NCI-H146 (cell line): ENCODE data around the gene FYB1.

Experiments
- DNase-seq: peaks from one replicate; lab custom pipeline; 2025; lab: John Stamatoyannopoulos, UW

FYB1 gene

DNA sequence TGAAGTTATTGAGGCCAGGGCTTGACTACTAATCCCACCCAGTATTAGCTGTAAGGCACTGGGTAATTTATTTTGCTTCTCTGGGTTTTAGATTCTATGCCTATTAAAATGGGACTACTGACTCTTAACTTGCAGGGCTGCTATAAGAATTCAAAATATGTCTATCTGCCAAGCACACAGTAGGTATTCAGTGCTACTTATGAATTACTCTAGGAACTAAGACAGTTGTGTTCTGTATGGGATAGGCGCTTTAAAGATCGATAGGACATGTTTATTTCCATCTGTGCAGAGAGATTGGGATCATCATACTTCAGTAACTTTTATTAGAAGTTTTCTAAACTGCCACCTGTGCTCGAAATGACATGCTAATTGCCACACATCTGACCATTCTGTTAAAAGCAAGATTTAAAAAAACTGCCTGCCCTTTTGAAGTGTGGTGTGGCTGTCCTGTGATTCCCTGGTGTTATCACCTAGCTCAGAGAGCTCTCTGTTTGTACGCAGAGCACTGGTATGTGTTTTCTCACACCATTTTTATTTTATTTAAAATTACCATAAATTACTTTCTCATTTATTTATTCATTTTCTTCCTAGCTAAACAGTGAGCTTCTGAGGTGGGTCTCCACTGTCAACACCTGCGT is 58.7 kb downstream of the FYB1 start:
- no peak for DNase-seq

DNA sequence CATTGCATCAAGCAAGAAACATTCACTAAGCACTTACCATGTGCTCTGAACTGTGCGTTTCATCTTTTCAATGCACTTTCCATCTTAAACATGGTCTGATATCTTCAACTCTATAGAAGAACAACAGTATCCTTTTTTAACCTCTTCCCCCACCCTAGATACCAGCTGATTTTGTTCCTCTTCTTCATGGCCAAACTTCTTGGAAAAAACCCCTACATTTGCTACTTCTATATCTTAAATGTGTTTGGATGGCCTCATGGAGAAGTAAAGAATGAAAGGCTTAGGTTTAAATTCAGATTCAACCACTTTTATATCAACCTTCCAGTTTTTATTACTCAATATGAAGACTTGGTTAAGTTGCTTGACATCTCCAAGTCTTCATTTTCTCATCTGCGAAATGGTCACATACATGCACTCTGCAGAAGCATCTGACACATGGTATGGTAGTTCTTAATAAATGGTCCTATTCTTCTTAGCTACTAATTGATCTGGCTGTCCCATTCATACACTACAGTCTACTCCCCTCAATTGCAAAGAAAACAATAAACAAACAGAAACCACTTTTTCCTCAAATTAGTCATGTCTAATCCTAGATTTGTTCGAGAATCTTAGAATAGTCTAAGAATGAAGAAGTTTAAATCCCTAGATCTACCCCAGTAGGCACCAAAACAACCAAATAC is 59.4 kb downstream of the FYB1 start:
- no peak for DNase-seq

DNA sequence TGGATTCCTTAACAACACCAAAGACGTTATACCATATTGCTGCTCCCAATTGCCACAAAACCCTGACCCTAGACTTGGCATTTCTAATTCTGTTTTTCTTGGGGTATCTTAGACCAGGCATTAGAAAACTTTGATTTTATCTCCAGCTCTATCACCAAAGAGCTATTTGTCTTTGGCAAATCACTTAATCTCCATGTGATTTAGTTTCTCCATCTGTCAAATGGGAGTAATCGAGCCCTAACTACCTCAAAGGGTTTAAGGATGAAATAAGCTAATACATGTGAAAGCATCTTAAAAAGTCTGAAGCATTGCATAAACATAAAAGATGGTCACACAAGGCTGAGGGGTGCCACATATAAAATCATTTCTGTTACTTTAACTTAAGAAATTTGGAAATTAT is 60.6 kb downstream of the FYB1 start:
- no peak for DNase-seq

DNA sequence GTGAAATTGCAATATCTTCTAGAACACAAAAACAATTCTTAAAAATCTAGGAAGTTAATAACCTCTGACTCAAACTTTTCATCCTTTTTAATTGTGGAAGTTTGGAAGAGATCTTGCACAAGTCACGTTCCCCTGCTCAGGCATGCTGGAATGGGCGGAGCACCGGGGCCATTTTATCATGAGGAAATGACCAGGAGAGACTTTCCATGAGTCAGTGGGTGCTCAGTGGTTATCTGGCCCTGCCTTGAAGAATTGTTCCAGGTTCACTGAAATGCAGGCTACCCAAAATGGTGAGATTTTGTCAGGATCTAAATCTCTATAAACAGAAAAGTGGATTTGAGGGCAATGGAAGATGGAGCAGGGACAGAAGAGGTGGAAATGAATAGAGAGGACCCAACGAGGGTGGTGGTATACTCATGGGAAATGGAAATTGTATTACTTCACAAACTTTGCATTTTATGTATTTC is 61.2 kb downstream of the FYB1 start:
- no peak for DNase-seq

DNA sequence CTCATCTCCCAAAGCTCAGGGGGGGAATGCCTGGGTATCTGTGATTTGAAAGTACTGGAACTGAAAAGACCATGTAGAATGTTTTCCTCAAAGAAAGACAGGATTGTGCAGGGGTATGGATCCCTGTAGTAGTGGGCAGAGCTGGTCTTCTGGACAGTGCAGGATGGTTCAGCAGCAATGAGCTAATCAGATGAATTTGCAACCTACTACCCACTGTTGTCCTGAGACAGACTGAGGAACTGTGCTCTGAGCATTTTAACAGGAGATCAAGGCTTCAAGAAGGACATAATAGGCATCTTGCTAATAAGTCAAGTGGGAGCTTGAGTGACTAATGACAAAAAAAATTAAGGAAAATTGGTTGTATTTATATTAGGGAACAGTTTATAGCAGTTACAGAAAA is 61.7 kb downstream of the FYB1 start:
- DNase-seq: no peak

DNA sequence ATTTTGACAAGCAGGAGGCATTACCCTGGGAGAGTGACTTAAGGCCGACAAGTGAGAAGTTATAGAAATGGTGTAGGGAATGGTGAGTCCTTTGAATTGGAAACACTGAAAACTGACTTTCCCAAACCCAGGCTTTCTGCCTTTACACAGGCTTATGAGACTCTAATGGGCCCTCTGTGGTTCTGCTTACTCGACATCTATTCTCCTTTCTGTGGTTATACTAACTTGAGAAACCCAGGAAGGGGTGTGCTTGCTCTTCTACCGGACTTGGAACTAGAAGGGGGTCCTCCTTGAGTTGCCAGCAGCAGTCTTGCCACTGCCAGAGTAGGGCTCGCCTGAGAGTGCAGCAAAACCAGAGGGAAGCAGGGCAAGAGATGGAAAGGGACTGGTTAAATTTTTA is 63.3 kb downstream of the FYB1 start:
- no peak for DNase-seq

DNA sequence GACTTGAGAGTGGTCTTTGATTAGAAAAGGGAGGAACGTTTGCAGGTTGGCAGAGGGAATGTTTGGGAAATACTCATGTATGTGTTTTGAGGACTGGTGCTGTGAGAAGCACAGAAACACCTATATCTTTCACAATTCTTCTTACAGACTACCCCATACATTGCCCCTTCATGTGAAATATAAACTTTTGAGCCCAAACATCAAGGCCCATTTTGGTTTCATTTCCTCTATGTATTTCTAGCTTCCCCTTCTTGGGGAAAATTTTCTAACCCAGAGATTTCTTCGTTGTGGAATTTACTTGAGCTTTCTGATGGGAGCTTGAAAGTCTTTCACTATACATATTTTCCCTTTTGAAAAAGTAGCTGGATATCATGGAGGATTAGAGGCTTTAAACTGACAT is 67.6 kb downstream of the FYB1 start:
- DNase-seq: no peak

DNA sequence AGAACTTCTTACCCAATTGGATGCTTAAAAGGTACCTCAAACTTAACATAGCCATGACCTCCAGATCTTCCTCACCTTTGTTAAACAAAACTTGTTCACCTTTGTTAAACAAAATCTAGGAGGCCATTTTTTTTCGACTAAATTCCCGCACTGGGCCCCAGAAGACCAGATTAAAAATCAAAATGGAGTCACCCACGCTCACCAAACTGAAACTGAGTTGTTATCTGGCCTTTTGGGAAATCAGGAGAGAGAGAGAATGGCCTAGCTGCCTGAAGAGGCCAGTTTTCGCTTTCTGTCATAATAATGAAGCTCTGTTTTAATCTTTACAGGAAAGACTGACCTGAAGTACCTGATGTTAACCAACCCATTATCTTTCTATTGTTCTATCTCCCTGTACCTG is 69.4 kb downstream of the FYB1 start:
- no peak for DNase-seq

DNA sequence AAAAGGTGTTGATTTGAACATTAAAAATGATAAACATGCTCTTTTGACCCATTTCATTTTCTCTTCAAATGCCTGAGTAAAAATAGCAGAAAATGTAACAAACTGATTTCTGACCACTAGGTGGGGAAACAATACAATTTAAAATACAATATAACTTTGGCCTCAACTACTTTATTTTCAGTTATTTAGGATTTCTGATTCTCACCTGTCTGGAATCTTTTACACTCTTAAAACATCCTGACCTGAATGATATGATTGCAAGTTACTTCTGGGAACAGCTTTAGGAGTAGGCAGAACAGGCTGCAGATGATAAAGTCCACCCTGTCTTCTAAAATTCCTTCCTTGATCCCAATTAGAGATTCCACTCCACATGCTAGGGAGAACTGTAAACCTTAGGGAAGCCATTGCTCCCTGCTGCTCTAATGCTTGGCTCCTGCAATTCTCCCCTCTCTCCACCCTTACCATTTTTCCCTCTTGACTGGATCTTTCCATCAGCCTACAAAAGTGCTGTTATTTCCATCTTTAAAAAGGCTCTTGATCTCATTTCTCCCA is 70.3 kb downstream of the FYB1 start:
- DNase-seq: no peak

DNA sequence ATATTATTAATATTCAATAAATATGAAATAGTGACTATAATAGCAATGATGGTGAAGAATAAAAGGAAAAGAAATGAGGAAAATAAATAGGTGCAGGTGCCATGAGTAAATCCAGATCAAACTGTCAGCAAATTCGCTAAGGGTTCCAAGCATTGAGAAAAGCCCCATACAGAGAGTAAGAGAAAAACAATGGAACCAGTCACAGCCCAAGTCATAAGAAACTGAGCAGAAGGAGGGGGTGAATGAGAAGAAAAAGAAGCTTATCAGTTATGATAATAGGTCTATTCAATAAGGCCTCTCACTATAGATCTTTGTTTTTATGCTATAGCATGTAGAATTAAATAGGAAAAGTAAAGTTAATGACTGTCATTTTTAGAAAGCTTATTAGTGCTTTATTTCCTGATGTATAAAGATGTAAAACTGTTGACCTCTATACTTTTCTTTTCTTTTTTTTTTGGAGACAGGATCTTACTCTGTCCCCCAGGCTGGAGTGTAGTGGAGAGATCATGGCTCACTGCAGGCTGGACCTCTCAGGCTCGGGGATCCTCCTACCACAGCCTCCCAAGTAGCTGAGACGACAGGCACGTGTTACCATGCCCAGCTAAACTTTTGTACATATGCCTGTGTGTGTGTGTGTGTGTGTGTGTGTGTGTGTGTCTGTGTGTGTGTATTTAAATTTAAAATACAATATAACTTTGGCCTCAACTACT is 72.4 kb downstream of the FYB1 start:
- no peak for DNase-seq

DNA sequence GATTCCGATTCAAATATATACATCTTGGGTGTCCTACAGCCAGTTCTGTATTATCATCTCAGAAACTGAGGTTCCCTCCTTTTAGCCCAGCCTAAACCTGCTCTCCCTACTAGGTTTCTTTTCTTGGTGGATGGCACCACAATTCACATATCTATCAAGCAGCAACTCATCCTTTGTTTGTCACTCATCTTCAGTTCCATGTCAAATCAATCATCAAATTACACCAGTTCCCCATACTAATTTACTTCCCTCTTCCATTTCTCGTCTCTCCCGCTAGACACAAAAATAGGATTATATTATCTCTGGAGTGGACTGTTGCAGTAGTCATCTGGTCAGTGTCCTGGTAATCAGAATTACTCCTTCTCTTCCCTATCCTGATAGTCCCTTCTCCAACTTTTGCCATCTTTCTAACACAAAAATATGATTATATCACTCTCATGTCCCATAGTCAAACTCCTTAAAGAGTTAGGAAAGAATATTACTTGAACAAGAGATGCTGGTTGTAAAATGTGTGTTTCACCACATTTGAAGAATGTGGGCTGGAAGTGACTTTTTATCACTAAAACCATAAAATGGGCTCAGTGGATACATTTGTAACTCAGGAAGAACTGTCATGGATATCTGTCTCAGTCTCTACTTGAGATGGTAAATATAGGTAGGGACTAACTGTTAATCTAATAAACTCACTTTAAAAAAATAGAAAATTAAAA is 76.1 kb downstream of the FYB1 start:
- no peak for DNase-seq

DNA sequence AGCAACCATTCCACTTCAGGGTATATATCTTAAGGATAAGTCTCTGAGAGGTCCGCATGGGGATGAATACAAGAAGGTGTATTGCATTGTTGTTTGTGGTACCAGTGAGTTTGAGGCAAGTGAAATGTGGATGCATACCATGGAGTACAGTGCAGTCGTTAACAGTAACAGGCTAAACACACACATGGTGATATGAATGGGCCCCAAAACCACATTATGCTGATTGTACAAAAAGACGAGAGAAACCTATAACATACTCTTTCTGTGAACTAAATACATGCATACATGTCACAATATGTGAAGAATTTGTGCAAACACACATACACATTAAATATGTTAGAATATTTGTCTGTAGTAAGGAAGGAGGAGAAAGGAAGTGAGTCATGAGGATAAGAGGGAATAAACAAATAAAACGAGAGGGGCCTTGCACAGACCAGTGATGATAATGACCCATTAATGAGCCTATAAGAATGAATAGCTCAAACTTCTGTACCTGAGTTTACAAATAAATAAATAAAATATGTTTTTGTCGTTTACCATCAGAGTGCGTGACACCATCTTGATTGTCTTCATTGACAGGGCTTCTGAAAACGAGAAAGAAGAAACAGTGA is 78.7 kb downstream of the FYB1 start:
- no peak for DNase-seq

DNA sequence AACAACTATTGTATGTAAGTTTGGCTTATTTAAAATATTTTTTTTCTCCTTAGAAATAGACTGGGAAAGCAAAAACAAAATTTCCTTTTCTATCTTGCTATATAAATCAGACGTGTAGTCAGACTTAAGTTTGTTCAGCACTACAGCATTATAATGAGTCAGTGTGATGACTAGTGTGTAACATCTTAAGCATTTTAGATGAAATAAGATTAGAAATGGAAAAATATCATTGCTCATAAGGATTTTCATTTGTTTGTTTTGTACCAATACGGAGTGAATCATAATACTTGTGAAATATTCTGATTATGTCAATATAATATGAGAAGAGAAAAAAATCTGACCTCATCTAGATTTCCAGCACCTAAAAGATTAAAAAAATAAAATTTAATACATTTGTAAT is 80.5 kb downstream of the FYB1 start:
- DNase-seq: no peak

DNA sequence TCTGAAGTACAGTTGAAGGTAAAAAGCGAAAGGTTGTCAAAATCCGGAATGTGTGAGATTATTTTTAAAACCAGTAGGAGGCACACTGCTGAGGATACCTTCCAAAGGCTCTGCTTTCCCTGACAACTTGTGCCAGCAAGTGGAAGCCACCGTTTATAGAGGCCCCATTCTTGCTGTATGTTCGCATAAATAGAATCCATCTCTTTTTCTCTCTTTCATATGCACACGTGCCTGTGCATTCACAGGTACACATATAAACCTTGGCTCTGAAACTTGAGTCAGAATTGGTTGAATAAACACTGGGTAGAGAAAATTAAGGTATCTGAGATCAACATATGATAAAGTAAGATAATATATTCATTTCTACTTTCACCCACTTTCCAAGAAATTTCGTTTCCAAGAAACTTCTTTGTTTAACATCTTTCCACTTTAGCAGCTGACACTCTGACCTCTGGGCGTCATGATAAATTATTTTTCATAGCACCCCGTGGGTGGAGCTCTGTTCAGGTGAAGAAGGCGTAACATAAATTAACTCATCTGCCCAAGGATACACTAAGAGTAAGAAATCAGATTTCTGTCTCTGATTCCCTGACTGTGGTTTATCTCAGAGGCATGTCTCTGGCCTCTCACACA is 81.4 kb downstream of the FYB1 start:
- DNase-seq: no peak

DNA sequence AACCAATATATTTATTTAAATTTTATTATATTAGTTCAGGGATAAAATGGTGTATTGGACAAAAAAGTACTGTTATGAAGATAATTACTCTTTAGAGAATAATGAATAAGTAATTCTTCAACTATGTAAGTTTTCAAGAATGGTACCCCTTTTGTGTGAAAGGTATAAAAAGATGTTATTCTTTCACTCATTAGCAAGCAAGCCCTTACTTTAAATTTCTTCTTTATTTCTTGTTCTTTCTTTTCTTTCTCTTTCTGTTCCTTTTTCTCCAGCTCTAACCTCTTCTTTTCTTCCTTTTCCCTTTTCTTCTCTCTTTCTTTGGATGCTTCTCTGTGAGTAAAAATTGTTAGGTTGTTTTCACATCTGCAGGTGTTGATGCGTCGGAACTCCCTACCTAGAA is 82.0 kb downstream of the FYB1 start:
- no peak for DNase-seq

DNA sequence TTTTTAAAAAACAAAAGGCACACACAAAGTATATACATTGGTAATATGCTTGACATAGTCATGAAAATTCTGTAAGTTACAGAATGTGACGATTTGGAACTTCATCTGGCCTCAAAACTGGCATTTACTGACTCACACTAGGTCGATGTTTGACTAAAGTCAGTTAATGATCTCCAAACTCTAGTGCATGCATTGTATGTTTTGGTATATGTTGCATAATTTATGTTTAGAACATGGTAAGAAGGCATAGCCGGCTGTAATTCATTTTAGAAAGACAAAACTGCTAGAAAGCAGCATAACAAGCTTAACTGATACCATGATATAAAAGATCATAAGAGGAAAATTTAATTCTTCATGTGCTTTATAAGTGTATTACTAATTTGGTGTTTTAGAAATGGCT is 86.6 kb downstream of the FYB1 start:
- DNase-seq: no peak

DNA sequence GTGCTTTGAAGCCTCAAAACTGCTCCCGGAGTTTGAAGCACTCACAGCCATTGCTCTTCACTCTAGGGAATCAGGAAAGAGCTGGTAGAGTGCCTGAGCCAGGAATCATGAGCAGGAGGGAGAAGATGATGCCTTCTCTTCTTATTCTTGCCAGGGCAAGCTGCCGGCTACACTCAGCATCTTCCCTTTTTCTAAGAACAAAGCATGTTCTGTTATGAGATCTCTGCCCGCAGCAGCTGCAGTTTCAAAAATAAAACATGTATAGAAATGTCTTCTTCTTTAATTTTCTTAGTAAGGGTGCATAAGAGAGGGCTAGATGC is 87.3 kb downstream of the FYB1 start:
- DNase-seq: no peak

DNA sequence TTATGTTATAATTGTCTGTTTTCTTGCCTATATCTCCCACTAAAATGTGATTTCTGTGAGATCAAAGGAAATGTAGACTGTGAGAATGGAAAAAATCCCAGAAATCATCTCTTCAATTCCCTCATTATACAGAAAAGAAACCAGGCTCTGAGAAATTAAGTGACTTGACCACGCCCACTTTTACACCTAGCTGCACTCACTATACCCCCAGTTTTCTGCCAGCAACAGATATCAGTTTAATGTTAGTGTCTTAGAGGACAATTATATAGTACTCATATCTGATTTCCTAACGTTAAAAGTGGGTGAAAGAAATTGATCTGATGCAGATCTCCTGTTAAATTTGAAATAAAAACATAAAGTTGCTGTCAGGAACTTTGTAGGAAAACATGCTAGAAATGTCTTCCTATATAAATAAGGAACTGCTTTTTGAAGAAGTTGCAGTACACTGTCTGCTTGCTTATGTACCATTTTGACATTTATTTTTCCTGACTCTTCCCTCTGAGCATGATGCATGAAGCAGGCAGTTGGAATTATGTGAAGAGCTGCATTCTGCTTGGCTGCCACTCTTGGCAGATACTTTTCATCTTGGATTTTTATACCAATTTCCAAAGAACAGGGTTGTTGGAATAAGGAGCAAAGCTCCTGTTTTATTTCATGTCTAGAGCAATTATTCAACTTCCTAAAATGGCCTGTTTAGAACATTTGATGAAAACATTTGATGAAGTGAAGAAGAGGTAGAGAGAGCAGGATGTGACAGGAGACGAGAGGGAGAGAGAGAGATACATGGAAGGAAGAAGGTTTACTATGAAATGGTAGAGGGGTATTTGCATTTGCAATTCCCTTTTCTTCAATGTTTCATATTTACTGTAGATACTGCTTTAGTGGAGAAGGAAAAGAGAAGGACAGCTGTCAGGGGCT is 87.9 kb downstream of the FYB1 start:
- no peak for DNase-seq

DNA sequence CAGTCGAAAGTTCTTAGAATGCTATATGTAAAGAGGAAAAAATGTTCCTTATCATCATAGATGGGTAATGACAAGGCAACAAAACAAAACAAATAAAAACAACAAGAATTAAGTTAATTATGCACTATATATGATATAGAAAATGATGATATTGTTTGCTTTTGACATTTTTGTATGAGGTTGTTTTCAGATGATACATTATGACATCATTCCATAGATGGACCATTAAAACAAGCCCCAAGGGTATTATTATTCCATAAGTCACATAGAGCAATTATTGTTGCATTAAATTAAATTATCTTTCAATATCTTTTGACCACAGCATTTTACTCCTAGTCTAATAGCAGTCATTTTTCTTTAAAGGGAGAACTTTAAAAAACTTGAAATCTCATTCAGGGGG is 88.6 kb downstream of the FYB1 start:
- no peak for DNase-seq

DNA sequence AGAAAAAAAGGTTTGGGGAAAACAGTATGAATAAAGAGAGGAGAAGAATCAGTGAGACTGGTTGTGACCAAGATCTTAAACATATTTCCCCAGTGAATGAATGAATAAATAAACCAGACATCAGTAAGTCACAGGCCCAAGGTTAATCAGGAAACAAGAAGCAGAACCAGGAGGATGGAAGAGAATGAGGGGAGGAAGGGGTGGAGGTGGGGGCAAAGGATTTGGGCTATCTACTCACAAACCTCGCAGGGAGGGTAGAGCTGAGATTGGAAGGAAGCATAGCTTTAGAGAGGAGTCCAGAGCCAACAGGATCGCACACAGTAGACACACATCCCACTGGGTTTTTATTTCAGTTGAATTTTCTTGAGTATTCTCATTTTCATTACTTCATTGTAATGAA is 97.4 kb downstream of the FYB1 start:
- DNase-seq: no peak

DNA sequence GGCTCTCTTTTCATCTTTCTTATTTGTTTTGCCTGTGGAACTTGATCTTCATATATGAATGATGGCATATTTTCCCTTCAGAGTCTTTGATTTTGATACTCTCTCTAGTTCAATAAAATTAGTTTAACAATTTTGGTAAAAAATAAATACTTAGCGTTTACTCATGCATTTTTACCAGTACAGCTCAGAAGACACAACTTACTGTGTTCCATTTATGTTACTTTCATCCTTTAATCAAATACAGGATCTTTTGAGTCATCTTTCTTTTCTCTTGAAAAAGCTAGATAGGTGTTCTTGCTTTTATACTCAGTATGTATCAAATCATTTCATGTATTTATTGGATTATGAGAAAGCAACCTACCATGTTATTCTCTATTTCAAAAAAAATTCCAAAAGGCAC is 98.0 kb downstream of the FYB1 start:
- DNase-seq: no peak
